Peyer's patch (tissue), 4 donors: Measurements from ENCODE around the gene SLAIN2. TPM values are rescaled to one million over a fixed set of nuclear protein-coding genes. Genes with fewer than 3 reads are reported as not detected.

Experiments used
- DNase-seq, 3 donors: peaks; one replicate each; pipeline ENCODE4 v3.0.0-alpha.2; 2017 to 2019
- H3K27ac ChIP-seq, 4 donors: fragments of 200-600 bp; sonication (generic); one replicate each; pipeline ENCODE4 v1.5.1; 2016 to 2019
- H3K27me3 ChIP-seq, 2 donors: fragments of 200-600 bp; sonication (generic); one replicate each; pipeline ENCODE4 v1.5.1; 2019
- H3K36me3 ChIP-seq, 3 donors: fragments of 200-600 bp; sonication (generic); one replicate each; pipeline ENCODE4 v1.5.1; 2016 to 2019
- H3K4me1 ChIP-seq, 4 donors: fragments of 200-600 bp; sonication (generic); one replicate each; pipeline ENCODE4 v1.5.1; 2016 to 2019
- H3K4me3 ChIP-seq, 4 donors: fragments of 200-600 bp; sonication (generic); 1 replicate in 3 of 4; 2 replicates in 1 of 4; pipeline ENCODE4 v1.5.1; 2016 to 2019; ENCODE audit warnings: mild to moderate bottlenecking in 1 of 4
- H3K9me3 ChIP-seq, 4 donors: fragments of 200-600 bp; sonication (generic); one replicate each; pipeline ENCODE4 v1.5.1; 2016 to 2019; ENCODE audit warnings: mild to moderate bottlenecking in 1 of 4
- POLR2A ChIP-seq, 2 donors: fragments of 450-650 bp; IDR thresholded peaks; one replicate each; pipeline ENCODE4 v1.5.1; 2017; ENCODE audit warnings: antibody characterized with exemption in 2 of 2, mild to moderate bottlenecking in 2 of 2, moderate library complexity in 2 of 2
- total RNA-seq, 4 donors: library from RNA; depleted of rRNA; stranded (reverse); fragments of >200 nt; gene quantifications; one replicate each; pipeline ENCODE4 v1.1.0, GENCODE V29; 2016
- TF ChIP-seq, protein P1 (sequence below), 6 experiments: fragments of 450-650 bp in 4 of 6; fragments of 200-600 bp in 2 of 6; sonication (generic) in 1 of 6; IDR thresholded peaks; one replicate each; pipeline ENCODE4 v1.5.1; 2017 to 2019; ENCODE audit warnings: antibody characterized with exemption in 6 of 6, mild to moderate bottlenecking in 3 of 6, moderate library complexity in 1 of 6

Gene SLAIN2
- total RNA-seq, 4 donors from 2014 or later: 19.1 to 40.9 (median 22.4) TPM

DNA sequence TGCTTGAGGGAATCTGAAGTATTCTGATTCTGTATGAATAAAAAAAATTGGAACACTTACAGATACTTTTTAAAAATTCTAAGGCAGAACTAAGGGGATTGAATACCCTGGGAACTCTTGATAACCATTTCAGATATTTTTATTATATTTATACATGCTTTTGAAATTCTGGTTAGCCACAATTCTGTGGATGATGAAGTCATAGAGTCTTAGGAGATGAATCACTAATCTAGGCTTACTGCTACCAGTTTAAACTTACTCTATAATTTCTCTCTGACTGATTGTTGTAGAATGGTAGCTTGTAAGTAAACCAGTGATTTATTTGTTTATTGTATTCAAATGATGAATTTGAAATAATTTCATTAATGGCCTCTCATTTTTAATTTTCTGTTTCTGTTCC, 11.4 kb upstream of the SLAIN2 start:
- TF ChIP-seq POLR2A (IDR thresholded peaks at IDR 0.05): no peak
- TF ChIP-seq, protein P1, sequence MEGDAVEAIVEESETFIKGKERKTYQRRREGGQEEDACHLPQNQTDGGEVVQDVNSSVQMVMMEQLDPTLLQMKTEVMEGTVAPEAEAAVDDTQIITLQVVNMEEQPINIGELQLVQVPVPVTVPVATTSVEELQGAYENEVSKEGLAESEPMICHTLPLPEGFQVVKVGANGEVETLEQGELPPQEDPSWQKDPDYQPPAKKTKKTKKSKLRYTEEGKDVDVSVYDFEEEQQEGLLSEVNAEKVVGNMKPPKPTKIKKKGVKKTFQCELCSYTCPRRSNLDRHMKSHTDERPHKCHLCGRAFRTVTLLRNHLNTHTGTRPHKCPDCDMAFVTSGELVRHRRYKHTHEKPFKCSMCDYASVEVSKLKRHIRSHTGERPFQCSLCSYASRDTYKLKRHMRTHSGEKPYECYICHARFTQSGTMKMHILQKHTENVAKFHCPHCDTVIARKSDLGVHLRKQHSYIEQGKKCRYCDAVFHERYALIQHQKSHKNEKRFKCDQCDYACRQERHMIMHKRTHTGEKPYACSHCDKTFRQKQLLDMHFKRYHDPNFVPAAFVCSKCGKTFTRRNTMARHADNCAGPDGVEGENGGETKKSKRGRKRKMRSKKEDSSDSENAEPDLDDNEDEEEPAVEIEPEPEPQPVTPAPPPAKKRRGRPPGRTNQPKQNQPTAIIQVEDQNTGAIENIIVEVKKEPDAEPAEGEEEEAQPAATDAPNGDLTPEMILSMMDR (IDR thresholded peaks at IDR 0.05): no peak
- DNase-seq: no peak

DNA sequence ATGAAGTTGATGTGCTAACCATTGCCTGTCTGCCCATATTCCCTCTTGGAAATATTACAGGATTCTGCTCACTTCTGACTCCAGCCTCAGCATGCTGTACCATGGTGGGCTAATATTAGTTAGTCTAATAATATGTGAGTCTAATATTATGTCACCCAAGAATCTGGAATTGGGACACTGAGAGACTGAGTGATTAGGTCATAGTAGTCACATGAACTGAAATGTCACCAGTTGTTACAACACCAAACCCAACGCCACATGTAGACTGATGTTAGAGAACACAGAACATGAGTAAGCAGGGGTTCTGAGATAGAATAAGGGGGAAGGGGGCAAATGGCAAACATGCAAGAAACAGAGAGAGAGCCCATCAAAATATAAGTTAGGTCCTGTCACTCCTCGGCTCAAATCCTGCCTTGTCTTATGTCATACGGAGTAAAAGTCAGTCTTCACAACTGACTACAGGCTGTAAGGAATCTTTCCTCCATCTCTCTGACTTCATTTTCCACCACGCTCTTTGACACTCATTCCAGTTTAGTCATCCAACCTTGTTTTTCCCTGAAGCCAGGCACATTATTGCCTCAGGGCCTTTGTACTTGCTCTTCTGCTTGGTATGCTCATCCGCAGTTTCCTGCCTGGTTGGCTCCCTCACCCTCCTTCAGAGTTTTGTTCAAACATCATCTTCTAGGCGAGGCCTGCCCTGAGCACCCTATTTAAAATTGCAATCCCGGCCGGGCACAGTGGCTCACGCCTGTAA, 9.6 kb upstream of the SLAIN2 start:
- no peak for DNase-seq
- Histone ChIP-seq H3K27me3 (no peaks in the 10 kb centered on the region), H3K36me3 (no peaks in the 10 kb centered on the region), H3K9me3 (no peaks in the 10 kb centered on the region), H3K27ac (no peak overlapping the region), H3K4me1 (peaks cover 0 to 9% (median 0%) of the 10 kb centered on the region in 4 donors), H3K4me3 (no peak overlapping the region)
- TF ChIP-seq, protein P1 (IDR thresholded peaks at IDR 0.05): no peak
- TF ChIP-seq POLR2A (IDR thresholded peaks at IDR 0.05): no peak

More for the DNA sequence above, 11.4 kb upstream of the SLAIN2 start:
- Histone ChIP-seq H3K36me3 (no peaks in the 10 kb centered on the region), H3K27me3 (no peaks in the 10 kb centered on the region), H3K27ac (no peak overlapping the region), H3K4me3 (no peak overlapping the region), H3K9me3 (no peaks in the 10 kb centered on the region), H3K4me1 (peaks cover 0 to 9% (median 0%) of the 10 kb centered on the region in 4 donors)

DNA sequence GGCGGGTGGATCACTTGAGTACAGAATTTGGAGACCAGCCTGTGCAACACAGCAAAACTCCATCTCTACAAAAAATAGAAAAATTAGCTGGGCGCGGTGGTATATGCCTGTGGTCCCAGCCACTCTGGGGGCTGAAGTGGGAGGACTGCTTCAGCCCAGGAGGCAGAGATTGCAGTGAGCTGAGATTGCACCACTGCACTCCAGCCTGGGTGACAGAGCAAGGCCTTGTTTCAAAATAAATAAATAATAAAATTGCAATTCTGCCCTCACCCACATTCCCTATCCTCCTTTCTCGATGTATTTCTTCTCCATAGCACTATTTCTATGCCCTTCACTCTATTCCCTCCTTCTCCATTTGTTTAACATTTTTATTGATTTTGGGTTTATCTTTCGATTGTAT, 8.7 kb upstream of the SLAIN2 start:
- H3K9me3 ChIP-seq: no peaks in the 10 kb centered on the region
- DNase-seq: no peak
- H3K36me3 ChIP-seq: no peaks in the 10 kb centered on the region
- H3K27me3 ChIP-seq: no peaks in the 10 kb centered on the region
- H3K4me3 ChIP-seq: no peak overlapping the region
- peaks cover 0 to 9% (median 0%) of the 10 kb centered on the region in 4 donors for H3K4me1 ChIP-seq
- no peak for TF ChIP-seq POLR2A (IDR thresholded peaks at IDR 0.05)
- TF ChIP-seq, protein P1 (IDR thresholded peaks at IDR 0.05): no peak
- no peak overlapping the region for H3K27ac ChIP-seq

DNA sequence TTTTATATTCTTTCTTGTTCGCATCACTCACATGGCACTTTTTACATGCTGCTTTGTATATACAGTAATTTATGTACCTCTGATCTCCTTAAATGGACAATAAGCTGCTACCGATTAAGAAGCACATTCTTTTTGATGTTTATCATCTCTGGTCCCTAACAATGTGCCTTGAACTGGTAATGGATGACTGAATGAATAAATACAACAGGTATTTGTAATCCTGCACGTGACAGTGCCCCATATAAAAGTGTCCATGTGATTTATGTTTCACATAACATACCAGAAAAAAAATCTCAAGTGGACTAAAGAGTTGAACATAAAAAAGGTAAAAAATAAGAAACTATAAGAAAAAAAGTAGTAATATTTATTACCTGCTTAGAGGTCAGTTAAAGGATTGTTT, 7.7 kb upstream of the SLAIN2 start:
- no peaks in the 10 kb centered on the region for H3K9me3 ChIP-seq
- no peaks in the 10 kb centered on the region for H3K36me3 ChIP-seq
- H3K27ac ChIP-seq: no peak overlapping the region
- DNase-seq: no peak
- no peak overlapping the region for H3K4me3 ChIP-seq
- H3K27me3 ChIP-seq: no peaks in the 10 kb centered on the region
- H3K4me1 ChIP-seq: peaks cover 0 to 9% (median 0%) of the 10 kb centered on the region in 4 donors
- no peak for TF ChIP-seq POLR2A (IDR thresholded peaks at IDR 0.05)
- TF ChIP-seq, protein P1 (IDR thresholded peaks at IDR 0.05): no peak

- DNase-seq: no peak
- peaks cover 0 to 6% (median 0%) of the 10 kb centered on the region in 4 donors for H3K4me1 ChIP-seq
- no peak overlapping the region for H3K4me3 ChIP-seq
- H3K27me3 ChIP-seq: no peaks in the 10 kb centered on the region
- no peak overlapping the region for H3K27ac ChIP-seq
- TF ChIP-seq, protein P1 (IDR thresholded peaks at IDR 0.05): no peak
- no peak for TF ChIP-seq POLR2A (IDR thresholded peaks at IDR 0.05)
- H3K9me3 ChIP-seq: no peaks in the 10 kb centered on the region
- no peaks in the 10 kb centered on the region for H3K36me3 ChIP-seq
These were observed 7.1 kb upstream of the SLAIN2 start for GRCh38 chr4:48334236-48334635.
